Skeletal muscle tissue (tissue), 4 donors: ENCODE measurements around the gene CHAD. TPM values are rescaled to one million over a fixed set of nuclear protein-coding genes. Genes with fewer than 3 reads are reported as not detected.

Source experiments
- H3K27ac ChIP-seq: one replicate; pipeline ENCODE4 v1.7.0; 2013; ENCODE audit warnings: mild to moderate bottlenecking, low read depth, low read length, inconsistent platforms
- H3K27me3 ChIP-seq, 3 donors: one replicate each; pipeline ENCODE4 v1.7.0; 2013; ENCODE audit warnings: low read length in 3 of 3; ENCODE audit not compliant: control insufficient read depth in 3 of 3, insufficient read depth in 3 of 3
- H3K36me3 ChIP-seq, 3 donors: one replicate each; pipeline ENCODE4 v1.7.0; 2013; ENCODE audit warnings: low read length in 3 of 3; ENCODE audit not compliant: control insufficient read depth in 3 of 3, insufficient read depth in 3 of 3
- H3K4me1 ChIP-seq, 3 donors: one replicate each; pipeline ENCODE4 v1.7.0; 2013; ENCODE audit warnings: low read length in 3 of 3, mild to moderate bottlenecking in 3 of 3; ENCODE audit not compliant: control insufficient read depth in 3 of 3, insufficient read depth in 3 of 3
- H3K4me3 ChIP-seq, 3 donors: one replicate each; pipeline ENCODE4 v1.7.0; 2013; ENCODE audit warnings: low read length in 3 of 3
- H3K9ac ChIP-seq, 3 donors: one replicate each; pipeline ENCODE4 v1.7.0; 2013; ENCODE audit warnings: low read length in 3 of 3, mild to moderate bottlenecking in 3 of 3, moderate library complexity in 2 of 3, low read depth in 1 of 3
- H3K9me3 ChIP-seq, 3 donors: one replicate each; pipeline ENCODE4 v1.7.0; 2013; ENCODE audit warnings: low read length in 3 of 3; ENCODE audit not compliant: control insufficient read depth in 3 of 3
- total RNA-seq: library from RNA; depleted of rRNA; stranded (reverse); fragments of >200 nt; gene quantifications from one replicate; pipeline ENCODE4 v1.2.3, GENCODE V29; 2014
- donor health status: Osteomylitis.

The CHAD gene
- total RNA-seq, 1 donor from 2014 or later, result 1.6 TPM

GRCh38 chr17:50461550-50462132, 7.0 kb downstream of the CHAD start:
- no peaks in the 10 kb centered on the region for H3K9me3 ChIP-seq
- no peak overlapping the region for H3K27ac ChIP-seq
- H3K9ac ChIP-seq, result no peak overlapping the region
- H3K4me3 ChIP-seq, result no peak overlapping the region
- no peaks in the 10 kb centered on the region for H3K27me3 ChIP-seq
- peaks cover 0 to 24% (median 15%) of the 10 kb centered on the region in 3 donors for H3K36me3 ChIP-seq
- peaks cover 0 to 4% (median 4%) of the 10 kb centered on the region in 3 donors for H3K4me1 ChIP-seq

- Histone ChIP-seq H3K27ac (no peak overlapping the region), H3K4me1 (no peaks in the 10 kb centered on the region), H3K36me3 (peaks cover 0 to 24% (median 15%) of the 10 kb centered on the region in 3 donors), H3K27me3 (no peaks in the 10 kb centered on the region), H3K4me3 (no peak overlapping the region), H3K9me3 (no peaks in the 10 kb centered on the region), H3K9ac (no peak overlapping the region)
Observed at GRCh38 chr17:50460831-50461526, 7.7 kb downstream of the CHAD start.

GRCh38 chr17:50459756-50460155, 8.9 kb downstream of the CHAD start:
- Histone ChIP-seq H3K36me3 (peaks cover 0 to 24% (median 16%) of the 10 kb centered on the region in 3 donors), H3K27me3 (no peaks in the 10 kb centered on the region), H3K4me1 (no peaks in the 10 kb centered on the region), H3K9me3 (no peaks in the 10 kb centered on the region), H3K9ac (no peak overlapping the region), H3K4me3 (no peak overlapping the region), H3K27ac (no peak overlapping the region)

GRCh38 chr17:50458701-50459676, 9.7 kb downstream of the CHAD start:
- no peak overlapping the region for H3K4me3 ChIP-seq
- H3K36me3 ChIP-seq, result peaks cover 0 to 24% (median 16%) of the 10 kb centered on the region in 3 donors
- H3K4me1 ChIP-seq, result no peaks in the 10 kb centered on the region
- no peak overlapping the region for H3K9ac ChIP-seq
- H3K27me3 ChIP-seq, result no peaks in the 10 kb centered on the region
- no peaks in the 10 kb centered on the region for H3K9me3 ChIP-seq
- H3K27ac ChIP-seq, result no peak overlapping the region

- H3K27ac ChIP-seq, result no peak overlapping the region
- no peak overlapping the region for H3K4me3 ChIP-seq
- H3K36me3 ChIP-seq, result peaks cover 0 to 20% (median 14%) of the 10 kb centered on the region in 3 donors
Observed at GRCh38 chr17:50458270-50458669, 10.4 kb downstream of the CHAD start.

GRCh38 chr17:50457621-50458020, 11.1 kb downstream of the CHAD start:
- Histone ChIP-seq H3K4me1 (no peaks in the 10 kb centered on the region), H3K9ac (no peak overlapping the region), H3K9me3 (no peaks in the 10 kb centered on the region), H3K27ac (no peak overlapping the region), H3K4me3 (no peak overlapping the region), H3K27me3 (no peaks in the 10 kb centered on the region), H3K36me3 (peaks cover 0 to 15% (median 9%) of the 10 kb centered on the region in 3 donors)

More at GRCh38 chr17:50458270-50458669, 10.4 kb downstream of the CHAD start:
- H3K4me1 ChIP-seq, result no peaks in the 10 kb centered on the region
- H3K9me3 ChIP-seq, result no peaks in the 10 kb centered on the region
- no peak overlapping the region for H3K9ac ChIP-seq
- H3K27me3 ChIP-seq, result no peaks in the 10 kb centered on the region

- no peak overlapping the region for H3K9ac ChIP-seq
- no peaks in the 10 kb centered on the region for H3K27me3 ChIP-seq
- H3K36me3 ChIP-seq, result peaks cover 0 to 2% (median 0%) of the 10 kb centered on the region in 3 donors
- no peak overlapping the region for H3K27ac ChIP-seq
- H3K4me1 ChIP-seq, result peaks cover 0 to 2% (median 0%) of the 10 kb centered on the region in 3 donors
- no peaks in the 10 kb centered on the region for H3K9me3 ChIP-seq
- H3K4me3 ChIP-seq, result no peak overlapping the region
Observed at GRCh38 chr17:50453901-50454300, 14.8 kb downstream of the CHAD start.

GRCh38 chr17:50452630-50453300, 15.9 kb downstream of the CHAD start:
- Histone ChIP-seq H3K9ac (no peak overlapping the region), H3K4me1 (peaks cover 0 to 8% (median 7%) of the 10 kb centered on the region in 3 donors), H3K4me3 (no peak overlapping the region), H3K27ac (no peak overlapping the region), H3K9me3 (no peaks in the 10 kb centered on the region), H3K27me3 (no peaks in the 10 kb centered on the region), H3K36me3 (peaks cover 0 to 2% (median 0%) of the 10 kb centered on the region in 3 donors)

- Histone ChIP-seq H3K27ac (no peak overlapping the region), H3K9ac (no peak overlapping the region), H3K27me3 (no peaks in the 10 kb centered on the region), H3K4me3 (no peak overlapping the region), H3K9me3 (no peaks in the 10 kb centered on the region), H3K36me3 (peaks cover 0 to 2% (median 0%) of the 10 kb centered on the region in 3 donors), H3K4me1 (peaks cover 0 to 8% (median 7%) of the 10 kb centered on the region in 3 donors)
Observed at GRCh38 chr17:50451943-50452629, 16.6 kb downstream of the CHAD start.
